Activated T-cell treated with anti-CD3 and anti-CD28 coated beads, Interleukin-2, amount 50 U/mL, for 48 hours (primary cell): ENCODE data around the gene CLEC4M.

Source experiments
- DNase-seq, 2 experiments: peaks; one replicate each; pipeline ENCODE4 v3.0.0-alpha.2; 2020

The CLEC4M gene

GRCh38 chr19:7762719-7763293 is at the start of gene CLEC4M:
TSS of gene CLEC4M (plus strand) at chr19:7763243. CDS start at chr19:7763267, 24 bp downstream.
- no peak for DNase-seq

- DNase-seq: no peak
Observed at GRCh38 chr19:7715671-7716070, 47.4 kb upstream of the CLEC4M start.

- DNase-seq: no peak
Observed at GRCh38 chr19:7716762-7717161, 46.3 kb upstream of the CLEC4M start.

GRCh38 chr19:7718668-7719067 is 44.4 kb upstream of the CLEC4M start:
- DNase-seq: no peak

DNA sequence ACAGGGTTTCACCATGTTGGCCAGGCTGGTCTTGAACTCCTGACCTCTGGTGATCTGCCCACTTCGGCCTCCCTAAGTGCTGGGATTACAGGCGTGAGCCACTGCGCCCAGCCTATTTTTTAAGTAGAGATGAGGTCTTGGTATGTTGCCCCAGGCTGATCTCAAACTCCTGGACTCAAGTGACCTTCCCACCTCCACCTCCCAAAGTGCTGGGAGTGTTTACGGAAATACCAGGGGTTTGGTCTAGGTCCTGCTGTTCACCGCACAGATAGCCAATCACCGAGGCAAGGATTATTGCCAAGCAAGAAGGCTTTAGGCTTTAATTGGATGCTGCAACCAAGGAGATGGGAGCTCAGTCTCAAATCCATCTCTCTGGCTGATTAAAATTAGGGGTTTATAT is 42.7 kb upstream of the CLEC4M start:
- DNase-seq: no peak

DNA sequence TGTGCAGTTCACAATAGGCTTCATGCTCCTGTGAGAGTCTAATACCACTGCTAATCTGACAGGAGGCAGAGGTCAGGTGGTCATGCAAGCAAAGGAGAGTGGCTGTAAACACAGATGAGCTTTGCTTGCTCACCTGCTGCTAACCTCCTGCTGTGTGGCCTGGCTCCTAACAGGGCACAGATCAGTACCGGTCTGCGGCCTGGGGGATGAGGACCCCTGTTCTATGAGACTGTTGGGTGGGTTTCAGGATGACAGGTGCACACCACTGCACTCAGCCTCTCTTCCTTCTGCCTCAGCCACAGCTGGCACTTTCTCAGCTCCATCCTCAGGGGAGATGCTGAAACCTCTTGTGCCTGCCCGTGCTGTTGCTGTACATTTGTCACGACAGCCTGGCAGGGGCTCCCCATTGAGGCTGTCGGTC is 40.8 kb upstream of the CLEC4M start:
- no peak for DNase-seq

DNA sequence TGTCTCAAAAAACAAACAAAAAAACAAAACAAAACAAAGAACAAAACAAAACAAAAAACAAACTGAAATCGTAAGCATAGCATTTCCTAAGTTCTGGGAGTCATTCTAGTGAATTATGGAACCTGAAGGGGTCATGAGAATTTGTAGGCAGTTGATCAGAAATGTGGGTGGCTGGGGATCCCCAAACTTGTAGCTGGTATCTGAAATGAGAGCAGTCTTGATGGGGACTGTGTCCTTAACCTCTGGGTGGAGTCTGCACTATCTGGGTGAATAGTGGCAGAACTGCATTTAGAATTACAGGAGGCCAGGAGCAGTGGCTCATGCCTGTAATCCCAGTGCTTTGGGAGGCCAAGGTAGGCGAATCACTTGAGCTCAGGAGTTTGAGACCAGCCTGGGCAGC is 37.3 kb upstream of the CLEC4M start:
- DNase-seq: no peak

DNA sequence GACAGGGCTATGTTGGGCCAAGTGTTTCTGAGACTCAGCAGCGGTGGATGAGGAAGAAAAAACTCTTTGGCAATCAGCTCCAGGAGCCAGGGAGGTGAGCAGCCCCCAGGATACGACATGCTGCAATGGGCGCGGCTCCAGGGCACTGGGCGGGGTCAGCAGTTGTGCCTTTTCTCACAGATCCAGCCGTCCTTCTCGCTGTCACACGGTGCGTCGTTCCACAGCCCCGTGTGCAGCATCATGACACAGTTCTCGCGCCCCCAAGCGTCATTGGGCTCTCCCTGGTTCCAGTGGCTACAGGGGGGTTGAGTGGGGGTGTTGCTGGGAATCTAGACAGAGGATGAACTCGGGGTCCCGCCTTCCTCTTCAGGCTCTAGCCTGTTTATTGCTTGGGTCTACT is 33.8 kb upstream of the CLEC4M start:
- no peak for DNase-seq

DNA sequence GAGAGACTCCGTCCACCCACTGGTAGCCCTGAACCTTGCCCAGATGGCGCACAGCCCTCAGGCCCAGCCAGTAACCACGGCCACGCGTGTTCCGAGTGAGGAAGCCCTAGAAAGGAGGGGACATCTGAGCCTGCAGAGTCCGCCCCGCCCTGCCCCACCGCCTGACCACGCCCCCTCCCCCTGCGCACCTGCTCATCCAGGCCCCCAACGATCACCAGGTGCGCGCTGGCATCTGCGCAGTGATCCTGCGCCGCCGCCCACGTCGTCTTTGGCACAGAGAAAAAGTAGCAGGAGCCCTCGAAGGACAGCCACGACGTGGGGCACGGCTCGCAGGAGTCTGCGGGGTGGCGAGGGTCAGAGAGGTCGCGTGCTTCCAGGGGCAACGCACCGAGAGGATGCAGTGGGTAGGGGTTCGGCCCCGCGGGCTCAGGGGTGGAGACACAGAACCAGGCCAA is 33.2 kb upstream of the CLEC4M start:
- no peak for DNase-seq

- DNase-seq: no peak
Observed at GRCh38 chr19:7730286-7731217, 32.5 kb upstream of the CLEC4M start.

DNA sequence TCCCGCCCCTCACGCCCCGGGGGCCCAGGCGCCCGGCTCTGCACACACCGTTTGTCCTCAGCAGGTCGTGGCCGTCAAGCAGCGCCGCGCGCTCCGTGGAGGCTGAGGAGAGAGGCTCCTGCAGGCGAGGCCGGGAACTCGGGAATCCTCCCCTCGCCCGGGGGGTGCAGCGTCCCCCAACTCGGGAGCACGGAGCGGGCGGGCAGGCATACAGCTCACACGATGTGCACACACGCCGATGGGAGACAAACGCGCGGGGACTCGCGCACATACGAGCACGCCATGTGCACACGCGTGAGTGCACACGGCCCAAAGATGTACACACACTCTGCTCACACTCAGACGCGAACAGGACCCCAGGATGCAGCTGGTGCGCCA is 31.8 kb upstream of the CLEC4M start:
- DNase-seq: no peak

- DNase-seq: no peak
Observed at GRCh38 chr19:7731615-7732014, 31.4 kb upstream of the CLEC4M start.

- DNase-seq: no peak
Observed at GRCh38 chr19:7732045-7732444, 31.0 kb upstream of the CLEC4M start, which contains the start of gene CLEC4G. TSS of gene CLEC4G (minus strand) at chr19:7732110. CDS start at chr19:7732102, 8 bp downstream.

- DNase-seq: no peak
Observed at GRCh38 chr19:7733376-7733775, 29.7 kb upstream of the CLEC4M start.

DNA sequence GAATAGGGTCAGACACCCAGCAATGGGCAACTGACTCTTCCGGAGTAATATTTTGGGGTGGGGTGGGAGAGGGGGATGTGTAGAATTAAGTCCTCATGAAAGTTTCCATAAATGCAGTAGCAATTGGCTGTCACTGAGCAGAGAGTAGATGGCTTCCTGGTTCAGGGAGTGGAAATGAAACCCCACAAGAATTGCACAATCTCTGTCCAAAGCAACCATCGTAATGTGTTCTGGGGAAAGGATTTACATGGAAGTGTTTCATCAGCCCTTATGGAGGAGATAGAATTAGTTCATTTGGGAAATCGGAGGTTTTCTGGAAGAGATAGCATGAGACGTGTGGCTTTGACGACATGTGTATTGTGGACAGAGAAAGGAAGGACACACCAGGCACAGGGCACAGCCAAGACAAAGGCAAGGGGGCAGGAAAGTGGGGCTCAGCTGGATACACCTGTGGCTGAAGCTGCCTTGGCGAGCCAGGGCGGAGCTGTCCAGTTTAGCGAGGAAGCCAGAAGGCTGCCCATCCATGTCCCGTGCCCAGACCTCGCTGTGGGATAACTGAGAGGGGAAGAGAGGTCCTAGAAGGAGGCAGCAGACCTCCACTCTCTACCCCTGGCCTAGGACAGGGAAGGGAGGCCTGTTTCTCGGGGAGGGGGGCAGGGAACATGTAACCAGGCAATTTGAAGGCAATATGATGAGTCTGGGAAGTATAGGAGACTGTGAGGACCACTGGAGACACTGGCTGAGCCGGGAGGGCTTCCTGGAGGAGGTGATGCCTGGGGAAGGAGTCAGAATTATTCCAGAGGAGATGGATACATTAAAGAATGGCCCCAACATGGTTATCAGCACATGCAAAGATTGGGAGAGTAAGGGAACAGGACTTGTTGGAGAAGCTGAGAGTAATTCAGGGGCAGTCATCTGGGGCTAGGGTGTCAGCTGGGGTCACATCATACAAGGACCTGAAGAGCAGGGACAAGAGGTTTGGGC is 28.5 kb upstream of the CLEC4M start:
- DNase-seq: no peak

DNA sequence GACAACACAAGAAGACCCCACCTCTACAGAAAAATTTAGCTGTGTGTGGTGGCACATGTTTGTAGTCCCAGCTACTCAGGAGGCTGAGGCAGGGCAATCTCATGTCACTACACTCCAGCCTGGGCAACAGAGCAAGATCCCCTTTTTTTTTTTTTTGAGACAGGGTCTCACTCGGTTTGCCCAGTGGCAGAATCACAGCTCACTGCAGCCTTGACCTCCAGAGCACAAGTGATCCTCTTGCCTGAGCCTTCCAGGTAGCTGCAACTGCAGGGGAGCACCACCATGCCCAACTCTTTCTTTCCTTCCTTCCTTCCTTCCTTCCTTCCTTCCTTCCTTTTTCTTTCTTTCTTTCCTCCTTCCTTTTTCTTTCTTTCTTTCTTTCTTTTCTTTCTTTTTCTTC is 26.9 kb upstream of the CLEC4M start:
- no peak for DNase-seq

- no peak for DNase-seq
Observed at GRCh38 chr19:7737215-7737614, 25.8 kb upstream of the CLEC4M start.

DNA sequence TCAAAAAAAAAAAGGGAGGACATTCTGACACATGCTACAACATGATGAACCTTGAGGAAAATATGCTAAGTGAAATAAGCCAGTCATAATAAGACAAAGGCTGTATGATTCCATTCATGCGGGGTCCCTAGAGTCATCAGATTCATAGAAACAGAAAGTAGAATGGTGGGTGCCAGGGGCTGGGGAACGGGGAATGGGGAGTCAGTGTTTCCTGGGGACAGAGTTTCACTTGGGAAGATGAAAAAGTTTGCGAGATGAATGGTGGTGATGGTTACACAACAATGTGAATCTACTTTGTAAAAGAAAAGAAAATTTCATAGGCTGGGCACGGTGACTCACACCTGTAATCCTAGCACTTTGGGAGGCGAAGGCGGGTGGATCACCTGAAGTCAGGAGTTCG is 25.0 kb upstream of the CLEC4M start:
- DNase-seq: peak; percentile 47

- DNase-seq: no peak
Observed at GRCh38 chr19:7739211-7739755, 23.8 kb upstream of the CLEC4M start.

- no peak for DNase-seq
Observed at GRCh38 chr19:7739801-7740681, 23.0 kb upstream of the CLEC4M start.

GRCh38 chr19:7740682-7741054 is 22.4 kb upstream of the CLEC4M start:
- DNase-seq: no peak

GRCh38 chr19:7742575-7742974 is 20.5 kb upstream of the CLEC4M start:
- DNase-seq: no peak
